ENCODE data around the gene DDX10. TPM values are rescaled to one million over a fixed set of nuclear protein-coding genes. Genes with fewer than 3 reads are reported as not detected.
A peak's percentile ranks its signal among the peaks of the same experiment; 100 is the strongest.

The DDX10 gene
- total RNA-seq, 1 donor, result 20.3 TPM

DNA sequence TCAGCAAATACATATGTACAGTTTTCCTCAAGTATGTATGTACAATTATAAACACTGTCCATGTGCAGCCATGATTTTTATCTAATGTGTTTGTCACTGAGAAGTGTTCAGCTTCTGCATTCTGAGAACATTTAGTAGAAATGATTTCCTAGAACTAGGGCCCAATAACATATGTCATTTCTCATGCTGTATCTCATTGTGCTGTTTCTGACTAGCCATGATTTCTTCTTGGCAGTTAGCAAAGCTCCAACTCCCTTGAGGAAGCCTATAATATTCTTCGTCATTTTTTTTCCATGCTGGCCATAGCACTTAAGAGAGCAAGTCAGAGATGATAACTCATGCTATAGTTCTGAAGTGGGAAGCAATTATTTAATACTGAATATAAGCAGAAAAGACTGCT is 187.8 kb downstream of the DDX10 start:
- no peak overlapping the region for H3K4me3 ChIP-seq (ENCODE audit: low read depth, low read length)
- DNase-seq (ENCODE audit: low read depth), result no peak
- TF ChIP-seq, protein P1, sequence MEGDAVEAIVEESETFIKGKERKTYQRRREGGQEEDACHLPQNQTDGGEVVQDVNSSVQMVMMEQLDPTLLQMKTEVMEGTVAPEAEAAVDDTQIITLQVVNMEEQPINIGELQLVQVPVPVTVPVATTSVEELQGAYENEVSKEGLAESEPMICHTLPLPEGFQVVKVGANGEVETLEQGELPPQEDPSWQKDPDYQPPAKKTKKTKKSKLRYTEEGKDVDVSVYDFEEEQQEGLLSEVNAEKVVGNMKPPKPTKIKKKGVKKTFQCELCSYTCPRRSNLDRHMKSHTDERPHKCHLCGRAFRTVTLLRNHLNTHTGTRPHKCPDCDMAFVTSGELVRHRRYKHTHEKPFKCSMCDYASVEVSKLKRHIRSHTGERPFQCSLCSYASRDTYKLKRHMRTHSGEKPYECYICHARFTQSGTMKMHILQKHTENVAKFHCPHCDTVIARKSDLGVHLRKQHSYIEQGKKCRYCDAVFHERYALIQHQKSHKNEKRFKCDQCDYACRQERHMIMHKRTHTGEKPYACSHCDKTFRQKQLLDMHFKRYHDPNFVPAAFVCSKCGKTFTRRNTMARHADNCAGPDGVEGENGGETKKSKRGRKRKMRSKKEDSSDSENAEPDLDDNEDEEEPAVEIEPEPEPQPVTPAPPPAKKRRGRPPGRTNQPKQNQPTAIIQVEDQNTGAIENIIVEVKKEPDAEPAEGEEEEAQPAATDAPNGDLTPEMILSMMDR (IDR thresholded peaks at IDR 0.05; ENCODE audit: insufficient read depth, low read depth, low read length), result no peak

DNA sequence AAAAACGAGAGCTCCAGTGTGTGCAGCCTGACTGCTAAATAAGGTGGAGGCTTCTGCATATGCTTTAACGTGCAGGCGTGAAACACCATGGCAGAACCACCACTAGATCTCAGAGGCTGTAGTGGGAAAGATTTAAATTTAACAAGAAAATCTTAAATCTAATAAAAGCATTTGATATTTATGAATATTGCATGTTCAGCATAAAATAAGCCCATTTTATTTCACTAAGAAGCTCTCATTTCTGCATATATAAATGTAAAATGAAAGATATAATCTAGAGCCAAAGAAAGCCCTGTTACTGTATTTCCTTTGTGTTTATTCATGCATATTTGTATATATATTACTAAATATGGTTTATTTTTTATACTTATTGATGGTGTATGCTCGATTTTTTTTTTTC is 188.3 kb downstream of the DDX10 start:
- TF ChIP-seq, protein P1 (IDR thresholded peaks at IDR 0.05; ENCODE audit: insufficient read depth, low read depth, low read length), result no peak
- H3K4me3 ChIP-seq (ENCODE audit: low read depth, low read length), result no peak overlapping the region
- DNase-seq (ENCODE audit: low read depth), result no peak

DNA sequence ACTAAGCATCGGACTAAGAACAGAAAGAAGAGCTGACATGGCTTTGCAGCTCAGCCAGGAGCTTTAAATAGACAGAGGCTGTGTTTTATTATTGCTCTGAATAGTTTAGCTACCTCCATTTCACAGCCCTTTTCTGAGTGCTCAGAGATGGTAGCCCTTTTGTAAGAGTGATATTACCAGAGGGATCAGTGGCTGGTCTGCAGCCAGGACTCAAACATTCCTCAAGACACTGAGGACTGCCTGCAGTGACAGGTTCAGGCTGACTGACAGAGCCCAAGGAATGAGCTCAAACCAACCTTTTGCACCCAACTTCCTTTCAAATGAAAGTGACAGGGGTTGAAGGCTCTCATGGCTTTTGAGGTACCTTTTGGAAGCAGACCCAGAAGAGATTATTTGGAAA is 189.0 kb downstream of the DDX10 start:
- TF ChIP-seq, protein P1 (IDR thresholded peaks at IDR 0.05; ENCODE audit: insufficient read depth, low read depth, low read length), result no peak
- DNase-seq (ENCODE audit: low read depth), result no peak
- no peak overlapping the region for H3K4me3 ChIP-seq (ENCODE audit: low read depth, low read length)

DNA sequence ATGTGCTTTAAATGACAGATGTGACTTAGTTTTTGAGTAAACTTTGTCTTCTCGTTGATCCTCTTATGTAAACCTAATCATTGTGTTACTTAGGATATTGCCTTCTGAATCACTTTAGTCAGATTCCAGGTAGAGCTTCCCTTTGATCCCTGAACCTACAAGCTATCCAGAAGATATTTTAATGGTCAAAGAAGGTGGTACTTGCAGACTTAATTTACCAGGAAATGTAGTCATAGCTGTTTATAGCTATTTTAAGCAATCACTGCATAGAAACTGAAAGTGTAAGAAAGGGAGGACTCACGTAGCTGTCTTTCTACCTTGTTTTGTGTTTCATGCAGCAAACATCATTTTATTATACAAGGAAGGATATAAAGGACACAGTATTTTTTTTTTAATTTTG is 189.5 kb downstream of the DDX10 start:
- DNase-seq (ENCODE audit: low read depth), result peak; percentile 50
- H3K4me3 ChIP-seq (ENCODE audit: low read depth, low read length), result peak overlapping the region; percentile 22
- TF ChIP-seq, protein P1 (IDR thresholded peaks at IDR 0.05; ENCODE audit: insufficient read depth, low read depth, low read length), result no peak

DNA sequence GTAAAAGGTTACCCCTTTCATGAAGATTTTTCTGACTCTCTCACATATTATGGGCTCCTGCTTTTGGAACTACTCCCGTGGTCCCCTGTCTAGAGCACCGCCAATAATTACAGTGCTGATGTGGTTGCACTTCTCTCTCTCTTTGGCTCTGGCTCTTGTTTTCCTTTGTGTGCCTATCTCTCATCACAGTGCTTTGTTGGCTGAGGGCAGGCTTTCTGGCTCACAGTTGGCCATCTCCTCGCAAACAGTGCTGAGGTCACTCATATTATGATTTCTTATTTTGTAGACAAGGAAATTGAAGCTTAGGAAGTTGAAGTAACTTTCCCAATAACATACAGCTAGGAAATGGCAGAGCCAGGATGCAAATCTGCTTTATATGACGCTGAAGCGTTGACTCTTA is 192.5 kb downstream of the DDX10 start:
- TF ChIP-seq, protein P1 (IDR thresholded peaks at IDR 0.05; ENCODE audit: insufficient read depth, low read depth, low read length), result no peak
- no peak overlapping the region for H3K4me3 ChIP-seq (ENCODE audit: low read depth, low read length)
- DNase-seq (ENCODE audit: low read depth), result no peak

DNA sequence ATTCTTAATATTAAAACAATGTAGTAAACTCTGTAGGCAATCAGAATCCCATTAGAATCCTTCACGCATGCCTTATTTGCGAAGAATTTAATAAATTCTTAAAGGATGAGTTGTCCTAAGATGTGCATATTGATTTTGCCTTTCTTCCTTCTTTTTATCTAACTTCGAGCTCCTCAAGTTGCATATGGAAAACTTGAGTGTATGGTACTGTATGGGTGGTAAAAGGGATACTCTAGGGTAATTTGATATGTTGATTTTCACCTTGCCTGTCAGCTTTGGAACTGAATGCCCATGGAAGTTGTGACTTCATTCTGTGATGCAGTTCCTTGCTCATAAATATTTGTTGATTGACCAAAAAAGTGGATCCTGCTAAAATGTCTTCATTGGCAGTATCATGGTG is 193.8 kb downstream of the DDX10 start:
- TF ChIP-seq, protein P1 (IDR thresholded peaks at IDR 0.05; ENCODE audit: insufficient read depth, low read depth, low read length), result no peak
- no peak overlapping the region for H3K4me3 ChIP-seq (ENCODE audit: low read depth, low read length)
- no peak for DNase-seq (ENCODE audit: low read depth)

DNA sequence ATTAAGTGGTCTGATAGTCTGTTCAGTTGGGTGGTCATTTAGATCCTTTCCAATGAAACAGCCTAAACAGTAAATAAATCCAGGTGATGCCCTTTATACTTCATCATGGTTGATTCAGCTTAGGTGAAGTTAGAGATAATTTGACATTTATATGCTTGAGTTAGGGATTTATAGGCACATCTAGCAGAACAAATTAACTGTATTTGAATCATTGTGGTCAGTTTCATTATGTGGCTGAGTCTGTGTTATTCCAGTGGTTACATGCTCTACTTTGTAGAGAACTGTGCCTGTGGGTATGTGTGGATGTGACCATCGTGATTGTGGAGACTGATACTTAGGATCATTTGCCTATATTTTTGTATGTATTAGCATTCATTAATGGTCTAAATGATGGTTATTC is 194.6 kb downstream of the DDX10 start:
- peak; percentile 48 for DNase-seq (ENCODE audit: low read depth)

More for the DNA sequence above, 194.6 kb downstream of the DDX10 start:
- no peak overlapping the region for H3K4me3 ChIP-seq (ENCODE audit: low read depth, low read length)
- TF ChIP-seq, protein P1 (IDR thresholded peaks at IDR 0.05; ENCODE audit: insufficient read depth, low read depth, low read length), result no peak
